ENCODE data around the gene BTNL9.

DNA sequence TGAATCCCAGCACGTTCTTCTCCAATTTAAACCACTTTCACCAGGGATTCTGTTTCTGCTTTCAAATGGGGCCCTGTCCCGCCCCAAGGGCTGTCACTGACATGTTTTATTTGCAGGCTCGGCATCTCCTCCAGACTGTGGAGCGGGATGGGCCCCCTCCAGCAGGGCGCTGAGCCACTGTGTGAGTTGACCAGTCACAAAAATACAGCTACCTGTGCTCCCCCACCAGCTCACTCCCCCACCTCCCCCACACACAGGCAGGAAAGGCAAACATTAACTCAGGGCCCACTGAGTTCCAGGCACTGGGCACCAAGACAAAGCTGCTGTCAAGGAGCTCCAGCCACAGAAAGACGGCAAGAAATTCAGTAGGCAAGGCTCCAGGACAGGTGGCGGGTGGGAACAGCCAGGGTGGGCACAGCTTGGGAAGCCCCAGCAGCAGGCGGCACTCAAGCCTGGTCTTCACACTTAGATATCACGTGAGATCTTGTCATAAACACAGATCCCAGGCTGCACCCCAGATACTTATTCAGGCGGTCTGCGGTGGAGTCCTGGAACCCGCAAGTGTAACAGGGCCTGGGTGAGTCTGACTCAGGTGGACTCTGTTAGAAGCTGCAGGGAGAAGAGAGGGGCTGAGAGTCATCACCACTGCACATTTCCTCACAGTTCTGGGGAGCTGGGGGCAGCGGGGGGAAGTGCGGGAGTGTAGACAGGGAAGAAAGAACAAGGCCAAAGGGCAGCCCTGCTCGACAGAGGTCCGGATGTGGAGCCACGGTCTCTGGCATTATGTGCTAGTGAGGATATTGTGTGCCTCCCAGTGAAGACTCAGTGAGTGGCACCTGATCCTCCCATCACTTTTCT, 46.2 kb downstream of the BTNL9 start:
- TF ChIP-seq SUZ12 (IDR thresholded peaks at IDR 0.05; ENCODE audit: low read length): no peak
- TF ChIP-seq POLR2A (IDR thresholded peaks at IDR 0.05; ENCODE audit: control extremely low read depth in 1 of 2, low read depth in 2 of 2, low read length in 2 of 2): no peak
- no peak for TF ChIP-seq EP300 (IDR thresholded peaks at IDR 0.05; ENCODE audit: borderline replicate concordance in 1 of 2, low read depth in 2 of 2, low read length in 2 of 2)
- TF ChIP-seq, protein P1, sequence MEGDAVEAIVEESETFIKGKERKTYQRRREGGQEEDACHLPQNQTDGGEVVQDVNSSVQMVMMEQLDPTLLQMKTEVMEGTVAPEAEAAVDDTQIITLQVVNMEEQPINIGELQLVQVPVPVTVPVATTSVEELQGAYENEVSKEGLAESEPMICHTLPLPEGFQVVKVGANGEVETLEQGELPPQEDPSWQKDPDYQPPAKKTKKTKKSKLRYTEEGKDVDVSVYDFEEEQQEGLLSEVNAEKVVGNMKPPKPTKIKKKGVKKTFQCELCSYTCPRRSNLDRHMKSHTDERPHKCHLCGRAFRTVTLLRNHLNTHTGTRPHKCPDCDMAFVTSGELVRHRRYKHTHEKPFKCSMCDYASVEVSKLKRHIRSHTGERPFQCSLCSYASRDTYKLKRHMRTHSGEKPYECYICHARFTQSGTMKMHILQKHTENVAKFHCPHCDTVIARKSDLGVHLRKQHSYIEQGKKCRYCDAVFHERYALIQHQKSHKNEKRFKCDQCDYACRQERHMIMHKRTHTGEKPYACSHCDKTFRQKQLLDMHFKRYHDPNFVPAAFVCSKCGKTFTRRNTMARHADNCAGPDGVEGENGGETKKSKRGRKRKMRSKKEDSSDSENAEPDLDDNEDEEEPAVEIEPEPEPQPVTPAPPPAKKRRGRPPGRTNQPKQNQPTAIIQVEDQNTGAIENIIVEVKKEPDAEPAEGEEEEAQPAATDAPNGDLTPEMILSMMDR (IDR thresholded peaks at IDR 0.05; ENCODE audit: control extremely low read depth in 1 of 3, insufficient read depth in 1 of 3, low read depth in 1 of 3, low read length in 3 of 3): no peak
